DND-41 (cell line): ENCODE measurements around the gene CEACAM21.

Experiments used
- CTCF ChIP-seq: IDR thresholded peaks from 2 replicates; pipeline ENCODE4 v1.5.1; 2012; ENCODE audit warnings: borderline replicate concordance, low read length, moderate library complexity, mild to moderate bottlenecking; ENCODE audit not compliant: poor library complexity, severe bottlenecking; ENCODE audit errors: extremely low read depth
- EZH2 ChIP-seq: IDR thresholded peaks from 3 replicates; pipeline ENCODE4 v1.6.1; 2012; ENCODE audit warnings: borderline replicate concordance, low read depth, mild to moderate bottlenecking, moderate library complexity, low read length, inconsistent platforms; ENCODE audit not compliant: severe bottlenecking

- TF ChIP-seq CTCF = no peak
- TF ChIP-seq EZH2 = no peak
These were observed 29.0 kb upstream of the CEACAM21 start for GRCh38 chr19:41546961-41547360.
